ENCODE data around the gene STX16. TPM values are rescaled to one million over a fixed set of nuclear protein-coding genes. Genes with fewer than 3 reads are reported as not detected.

The STX16 gene
- total and polyA plus RNA-seq, 5 donors from 2014 or later: 22.8 to 190 (median 27.0) TPM

GRCh38 chr20:58685988-58686387 is 34.9 kb downstream of the STX16 start:
- Mint-ChIP-seq H3K4me1 (peaks cover 0 to 14% (median 3%) of the 10 kb centered on the region in 4 donors), H3K4me3 (no peak overlapping the region), H3K27me3 (no peaks in the 10 kb centered on the region), H3K36me3 (peaks cover 28% of the 10 kb centered on the region), H3K9me3 (no peaks in the 10 kb centered on the region), H3K27ac (peak overlapping the region in 1 of 3 donors; percentile 52)
- H3K9me3 ChIP-seq (ENCODE audit: control insufficient read depth in 2 of 2, low read length in 2 of 2): no peaks in the 10 kb centered on the region
- H3K36me3 ChIP-seq (ENCODE audit: control insufficient read depth, insufficient read depth, low read length): peaks cover 13% of the 10 kb centered on the region
- H3K4me3 ChIP-seq (ENCODE audit: low read depth, low read length): no peak overlapping the region
- H3K4me1 ChIP-seq (ENCODE audit: control insufficient read depth, insufficient read depth, low read length, poor library complexity, severe bottlenecking): no peaks in the 10 kb centered on the region
- ATAC-seq (ENCODE audit: low read depth in 2 of 2): no peak
- DNase-seq: no peak
- no peaks in the 10 kb centered on the region for H3K27me3 ChIP-seq (ENCODE audit: control insufficient read depth, insufficient read depth, low read length)
- no peak overlapping the region for H3K27ac ChIP-seq (ENCODE audit: insufficient read depth, low read length, poor library complexity, severe bottlenecking)

GRCh38 chr20:58688414-58688813 is 37.3 kb downstream of the STX16 start:
- Mint-ChIP-seq H3K27me3 (no peaks in the 10 kb centered on the region), H3K4me1 (peaks cover 1 to 19% (median 3%) of the 10 kb centered on the region in 4 donors), H3K4me3 (peak overlapping the region in 1 of 4 donors; percentile 11), H3K36me3 (peaks cover 25% of the 10 kb centered on the region), H3K9me3 (no peaks in the 10 kb centered on the region), H3K27ac (peak overlapping the region in 1 of 3 donors; percentile 13)
- Histone ChIP-seq H3K36me3 (ENCODE audit: control insufficient read depth, insufficient read depth, low read length) (peaks cover 9% of the 10 kb centered on the region), H3K4me1 (ENCODE audit: control insufficient read depth, insufficient read depth, low read length, poor library complexity, severe bottlenecking) (peaks cover 4% of the 10 kb centered on the region), H3K4me3 (ENCODE audit: low read depth, low read length) (no peak overlapping the region), H3K27ac (ENCODE audit: insufficient read depth, low read length, poor library complexity, severe bottlenecking) (no peak overlapping the region), H3K9me3 (ENCODE audit: control insufficient read depth in 2 of 2, low read length in 2 of 2) (no peaks in the 10 kb centered on the region), H3K27me3 (ENCODE audit: control insufficient read depth, insufficient read depth, low read length) (no peaks in the 10 kb centered on the region)
- ATAC-seq (ENCODE audit: low read depth in 2 of 2): no peak
- no peak for DNase-seq

GRCh38 chr20:58688840-58689239 is 37.8 kb downstream of the STX16 start:
- H3K4me3 ChIP-seq (ENCODE audit: low read depth, low read length): no peak overlapping the region
- Mint-ChIP-seq H3K27me3 (no peaks in the 10 kb centered on the region), H3K36me3 (peaks cover 25% of the 10 kb centered on the region), H3K27ac (no peak overlapping the region), H3K9me3 (no peaks in the 10 kb centered on the region), H3K4me1 (peaks cover 2 to 23% (median 5%) of the 10 kb centered on the region in 4 donors), H3K4me3 (no peak overlapping the region)
- peaks cover 8% of the 10 kb centered on the region for H3K4me1 ChIP-seq (ENCODE audit: control insufficient read depth, insufficient read depth, low read length, poor library complexity, severe bottlenecking)
- no peaks in the 10 kb centered on the region for H3K9me3 ChIP-seq (ENCODE audit: control insufficient read depth in 2 of 2, low read length in 2 of 2)
- H3K27ac ChIP-seq (ENCODE audit: insufficient read depth, low read length, poor library complexity, severe bottlenecking): no peak overlapping the region
- peaks cover 9% of the 10 kb centered on the region for H3K36me3 ChIP-seq (ENCODE audit: control insufficient read depth, insufficient read depth, low read length)
- no peaks in the 10 kb centered on the region for H3K27me3 ChIP-seq (ENCODE audit: control insufficient read depth, insufficient read depth, low read length)
- DNase-seq (no peak), ATAC-seq (ENCODE audit: low read depth in 2 of 2) (no peak)

- H3K4me3 Mint-ChIP-seq: peak overlapping the region; percentile 38 to 88 (median 66)
- H3K27me3 Mint-ChIP-seq: no peaks in the 10 kb centered on the region
- peaks cover 8% of the 10 kb centered on the region for H3K4me1 ChIP-seq (ENCODE audit: control insufficient read depth, insufficient read depth, low read length, poor library complexity, severe bottlenecking)
- H3K27me3 ChIP-seq (ENCODE audit: control insufficient read depth, insufficient read depth, low read length): no peaks in the 10 kb centered on the region
- H3K9me3 Mint-ChIP-seq: no peaks in the 10 kb centered on the region
- H3K4me3 ChIP-seq (ENCODE audit: low read depth, low read length): no peak overlapping the region
- H3K9me3 ChIP-seq (ENCODE audit: control insufficient read depth in 2 of 2, low read length in 2 of 2): no peaks in the 10 kb centered on the region
- H3K4me1 Mint-ChIP-seq: peaks cover 2 to 20% (median 5%) of the 10 kb centered on the region in 4 donors
- H3K36me3 ChIP-seq (ENCODE audit: control insufficient read depth, insufficient read depth, low read length): peaks cover 4% of the 10 kb centered on the region
- no peak overlapping the region for H3K27ac ChIP-seq (ENCODE audit: insufficient read depth, low read length, poor library complexity, severe bottlenecking)
- no peak for ATAC-seq (ENCODE audit: low read depth in 2 of 2)
- peak overlapping the region; percentile 40 to 88 (median 75) for H3K27ac Mint-ChIP-seq
- peaks cover 14% of the 10 kb centered on the region for H3K36me3 Mint-ChIP-seq
- no peak for DNase-seq
These were observed 39.5 kb downstream of the STX16 start for GRCh38 chr20:58690396-58691135.

GRCh38 chr20:58691773-58692578 is 40.9 kb downstream of the STX16 start:
- H3K27me3 ChIP-seq (ENCODE audit: control insufficient read depth, insufficient read depth, low read length): no peaks in the 10 kb centered on the region
- no peaks in the 10 kb centered on the region for H3K27me3 Mint-ChIP-seq
- H3K9me3 Mint-ChIP-seq: no peaks in the 10 kb centered on the region
- H3K36me3 ChIP-seq (ENCODE audit: control insufficient read depth, insufficient read depth, low read length): peaks cover 3% of the 10 kb centered on the region
- H3K4me1 ChIP-seq (ENCODE audit: control insufficient read depth, insufficient read depth, low read length, poor library complexity, severe bottlenecking): peaks cover 8% of the 10 kb centered on the region
- ATAC-seq (ENCODE audit: low read depth in 2 of 2) (peak in 1 of 2 donors; percentile 3), DNase-seq (no peak)
- peak overlapping the region; percentile 61 to 85 (median 70) for H3K4me3 Mint-ChIP-seq
- H3K4me1 Mint-ChIP-seq: peaks cover 2 to 20% (median 5%) of the 10 kb centered on the region in 4 donors
- no peaks in the 10 kb centered on the region for H3K9me3 ChIP-seq (ENCODE audit: control insufficient read depth in 2 of 2, low read length in 2 of 2)
- H3K27ac ChIP-seq (ENCODE audit: insufficient read depth, low read length, poor library complexity, severe bottlenecking): peak overlapping the region; percentile 61
- H3K4me3 ChIP-seq (ENCODE audit: low read depth, low read length): no peak overlapping the region
- peak overlapping the region; percentile 74 to 83 (median 83) for H3K27ac Mint-ChIP-seq
- peaks cover 9% of the 10 kb centered on the region for H3K36me3 Mint-ChIP-seq

- Histone ChIP-seq H3K36me3 (ENCODE audit: control insufficient read depth, insufficient read depth, low read length) (peaks cover 7% of the 10 kb centered on the region), H3K4me3 (ENCODE audit: low read depth, low read length) (no peak within 1 kb of the TSS), H3K27me3 (ENCODE audit: control insufficient read depth, insufficient read depth, low read length) (no peaks in the 10 kb centered on the region), H3K27ac (ENCODE audit: insufficient read depth, low read length, poor library complexity, severe bottlenecking) (peak within 1 kb of the TSS; percentile 61), H3K9me3 (ENCODE audit: control insufficient read depth in 2 of 2, low read length in 2 of 2) (no peaks in the 10 kb centered on the region), H3K4me1 (ENCODE audit: control insufficient read depth, insufficient read depth, low read length, poor library complexity, severe bottlenecking) (peaks cover 8% of the 10 kb centered on the region)
- H3K4me3 Mint-ChIP-seq: peak within 1 kb of the TSS; percentile 66 to 85 (median 78)
- H3K27ac Mint-ChIP-seq: peak within 1 kb of the TSS; percentile 83 to 86 (median 83)
- peaks cover 2 to 20% (median 5%) of the 10 kb centered on the region in 4 donors for H3K4me1 Mint-ChIP-seq
- DNase-seq (peak; percentile 51 to 74 (median 63)), ATAC-seq (ENCODE audit: low read depth in 2 of 2) (peak; percentile 91 to 95)
- H3K27me3 Mint-ChIP-seq: no peaks in the 10 kb centered on the region
- H3K9me3 Mint-ChIP-seq: no peaks in the 10 kb centered on the region
- H3K36me3 Mint-ChIP-seq: peaks cover 13% of the 10 kb centered on the region
These were observed 41.6 kb downstream of the STX16 start, which contains the start of gene NPEPL1 for GRCh38 chr20:58692579-58693225. Gene NPEPL1 (plus strand): TSS chr20:58692800. CDS start chr20:58692901, 101 bp downstream.

- Histone ChIP-seq H3K9me3 (ENCODE audit: control insufficient read depth in 2 of 2, low read length in 2 of 2) (no peaks in the 10 kb centered on the region), H3K27ac (ENCODE audit: insufficient read depth, low read length, poor library complexity, severe bottlenecking) (peak overlapping the region; percentile 37), H3K4me1 (ENCODE audit: control insufficient read depth, insufficient read depth, low read length, poor library complexity, severe bottlenecking) (peaks cover 8% of the 10 kb centered on the region), H3K36me3 (ENCODE audit: control insufficient read depth, insufficient read depth, low read length) (peaks cover 8% of the 10 kb centered on the region), H3K27me3 (ENCODE audit: control insufficient read depth, insufficient read depth, low read length) (no peaks in the 10 kb centered on the region), H3K4me3 (ENCODE audit: low read depth, low read length) (no peak overlapping the region)
- H3K27ac Mint-ChIP-seq: peak overlapping the region; percentile 31 to 86 (median 32)
- peaks cover 14% of the 10 kb centered on the region for H3K36me3 Mint-ChIP-seq
- H3K4me3 Mint-ChIP-seq: peak overlapping the region in 2 of 4 donors; percentile 73 to 82
- ATAC-seq (ENCODE audit: low read depth in 2 of 2): peak in 1 of 2 donors; percentile 16
- no peaks in the 10 kb centered on the region for H3K9me3 Mint-ChIP-seq
- peaks cover under 1 to 16% (median 5%) of the 10 kb centered on the region in 4 donors for H3K4me1 Mint-ChIP-seq
- DNase-seq: peak in 1 of 3 donors; percentile 16
- no peaks in the 10 kb centered on the region for H3K27me3 Mint-ChIP-seq
These were observed 42.3 kb downstream of the STX16 start for GRCh38 chr20:58693226-58694006.

Measured in CD4-positive, CD25-positive, alpha-beta regulatory T cell (primary cell).